ENCODE measurements around the gene ANXA11.
A peak's percentile ranks its signal among the peaks of the same experiment; 100 is the strongest.

The ANXA11 gene

GRCh38 chr10:80187465-80188409 is 17.6 kb downstream of the ANXA11 start:
- peak; percentile 76 for DNase-seq

GRCh38 chr10:80187060-80187459 is 18.3 kb downstream of the ANXA11 start:
- DNase-seq: no peak

GRCh38 chr10:80186364-80187012 is 18.8 kb downstream of the ANXA11 start:
- DNase-seq: no peak

GRCh38 chr10:80185578-80186299 is 19.6 kb downstream of the ANXA11 start:
- DNase-seq: no peak

- DNase-seq: no peak
Observed at GRCh38 chr10:80184291-80184690, 21.0 kb downstream of the ANXA11 start.

- DNase-seq: no peak
Observed at GRCh38 chr10:80183436-80183835, 21.9 kb downstream of the ANXA11 start.

- no peak for DNase-seq
Observed at GRCh38 chr10:80182986-80183385, 22.4 kb downstream of the ANXA11 start.

- no peak for DNase-seq
Observed at GRCh38 chr10:80177781-80178636, 27.3 kb downstream of the ANXA11 start.

- DNase-seq: no peak
Observed at GRCh38 chr10:80176526-80176925, 28.8 kb downstream of the ANXA11 start.

- no peak for DNase-seq
Observed at GRCh38 chr10:80174641-80175395, 30.5 kb downstream of the ANXA11 start.

GRCh38 chr10:80173466-80173865 is 31.9 kb downstream of the ANXA11 start:
- no peak for DNase-seq

GRCh38 chr10:80172896-80173295 is 32.4 kb downstream of the ANXA11 start:
- DNase-seq: no peak

GRCh38 chr10:80171248-80171660 is 34.1 kb downstream of the ANXA11 start:
- no peak for DNase-seq

- DNase-seq: no peak
Observed at GRCh38 chr10:80170641-80171040, 34.7 kb downstream of the ANXA11 start.

- DNase-seq: no peak
Observed at GRCh38 chr10:80170026-80170425, 35.3 kb downstream of the ANXA11 start.

- DNase-seq: peak; percentile 17
Observed at GRCh38 chr10:80168679-80169380, 36.5 kb downstream of the ANXA11 start.

- DNase-seq: no peak
Observed at GRCh38 chr10:80168162-80168511, 37.2 kb downstream of the ANXA11 start.

GRCh38 chr10:80167471-80168161 is 37.7 kb downstream of the ANXA11 start:
- no peak for DNase-seq

- no peak for DNase-seq
Observed at GRCh38 chr10:80166581-80167470, 38.5 kb downstream of the ANXA11 start.
